Chondrocyte (in vitro differentiated cells): ENCODE measurements around the gene SAP25. TPM values are rescaled to one million over a fixed set of nuclear protein-coding genes. Genes with fewer than 3 reads are reported as not detected.

Source experiments
- DNase-seq: peaks from one replicate; pipeline ENCODE4 v3.0.0; 2021; ENCODE audit warnings: mixed read lengths, low spot score
- H3K27ac Mint-ChIP-seq: one replicate; pipeline ENCODE4 v1.8.0; 2021; ENCODE audit warnings: mild to moderate bottlenecking, moderate library complexity, mixed read lengths; ENCODE audit not compliant: unreplicated experiment
- H3K27me3 Mint-ChIP-seq: 2 replicates; pipeline ENCODE4 v1.8.0; 2021; ENCODE audit warnings: low read depth, mixed read lengths
- H3K36me3 Mint-ChIP-seq: 2 replicates; pipeline ENCODE4 v1.8.0; 2021; ENCODE audit warnings: low read depth, mixed read lengths
- H3K4me1 Mint-ChIP-seq: 2 replicates; pipeline ENCODE4 v1.8.0; 2021; ENCODE audit warnings: low read depth, mild to moderate bottlenecking, mixed read lengths
- H3K4me3 Mint-ChIP-seq: one replicate; pipeline ENCODE4 v1.8.0; 2021; ENCODE audit warnings: mild to moderate bottlenecking, moderate library complexity, mixed read lengths; ENCODE audit not compliant: unreplicated experiment
- H3K9me3 Mint-ChIP-seq: 2 replicates; pipeline ENCODE4 v1.8.0; 2021; ENCODE audit warnings: low read depth, mixed read lengths
- total RNA-seq: library from RNA; stranded (reverse); gene quantifications from 3 replicates; pipeline ENCODE4 v1.2.1, GENCODE V29; 2021
- TF ChIP-seq, protein P1 (sequence below): fragments of 200-600 bp; sonication (generic); IDR thresholded peaks from 2 replicates; pipeline ENCODE4 v1.5.0; 2021; ENCODE audit warnings: antibody characterized with exemption, mild to moderate bottlenecking, moderate library complexity

SAP25 gene
- total RNA-seq, 1 donor from 2014 or later = 0.70 TPM

DNA sequence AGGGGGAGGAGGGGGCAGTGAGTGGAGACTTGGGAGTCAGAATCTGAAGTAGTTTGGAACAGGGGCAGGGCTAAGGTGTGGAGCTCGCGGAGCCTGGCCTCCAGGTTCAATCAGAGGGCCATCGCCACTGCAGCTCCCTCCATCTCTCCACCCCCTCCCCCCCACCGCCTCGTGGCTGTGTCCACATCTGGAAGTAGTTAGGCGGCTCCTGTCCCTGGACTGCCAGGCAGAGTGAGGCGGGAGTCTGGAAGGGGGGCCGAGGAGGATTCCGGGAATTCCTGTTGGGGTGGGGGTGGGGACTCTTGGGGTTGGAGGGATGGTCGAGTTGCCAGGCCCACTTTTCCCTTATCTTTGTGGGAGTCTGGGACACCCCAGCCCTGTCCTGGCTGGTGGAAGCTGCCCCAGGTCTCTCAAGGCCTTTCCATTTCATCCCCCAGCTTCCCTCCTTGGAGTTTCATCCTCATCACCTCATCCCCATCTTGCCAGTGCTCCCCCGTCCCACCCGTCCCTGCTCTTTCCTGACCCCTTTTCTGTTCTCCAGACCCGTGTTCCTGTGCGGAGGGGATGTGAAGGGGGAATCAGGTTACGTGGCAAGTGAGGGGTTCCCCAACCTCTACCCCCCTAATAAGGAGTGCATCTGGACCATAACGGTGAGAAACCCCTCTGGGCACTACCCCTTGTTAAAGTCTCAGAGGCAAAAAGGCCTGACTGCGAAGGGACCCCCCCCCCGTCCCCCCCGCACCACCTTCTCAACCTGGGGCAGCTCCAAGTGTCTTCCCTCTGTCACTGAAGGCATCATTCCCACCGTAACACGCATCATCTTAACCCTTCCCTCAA lies 29.4 kb upstream of the SAP25 start:
- H3K36me3 Mint-ChIP-seq = peaks cover 3% of the 10 kb centered on the region
- no peaks in the 10 kb centered on the region for H3K9me3 Mint-ChIP-seq
- DNase-seq = no peak
- no peaks in the 10 kb centered on the region for H3K27me3 Mint-ChIP-seq
- H3K27ac Mint-ChIP-seq = peak overlapping the region; percentile 84
- TF ChIP-seq, protein P1, sequence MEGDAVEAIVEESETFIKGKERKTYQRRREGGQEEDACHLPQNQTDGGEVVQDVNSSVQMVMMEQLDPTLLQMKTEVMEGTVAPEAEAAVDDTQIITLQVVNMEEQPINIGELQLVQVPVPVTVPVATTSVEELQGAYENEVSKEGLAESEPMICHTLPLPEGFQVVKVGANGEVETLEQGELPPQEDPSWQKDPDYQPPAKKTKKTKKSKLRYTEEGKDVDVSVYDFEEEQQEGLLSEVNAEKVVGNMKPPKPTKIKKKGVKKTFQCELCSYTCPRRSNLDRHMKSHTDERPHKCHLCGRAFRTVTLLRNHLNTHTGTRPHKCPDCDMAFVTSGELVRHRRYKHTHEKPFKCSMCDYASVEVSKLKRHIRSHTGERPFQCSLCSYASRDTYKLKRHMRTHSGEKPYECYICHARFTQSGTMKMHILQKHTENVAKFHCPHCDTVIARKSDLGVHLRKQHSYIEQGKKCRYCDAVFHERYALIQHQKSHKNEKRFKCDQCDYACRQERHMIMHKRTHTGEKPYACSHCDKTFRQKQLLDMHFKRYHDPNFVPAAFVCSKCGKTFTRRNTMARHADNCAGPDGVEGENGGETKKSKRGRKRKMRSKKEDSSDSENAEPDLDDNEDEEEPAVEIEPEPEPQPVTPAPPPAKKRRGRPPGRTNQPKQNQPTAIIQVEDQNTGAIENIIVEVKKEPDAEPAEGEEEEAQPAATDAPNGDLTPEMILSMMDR = no peak
- peaks cover 31% of the 10 kb centered on the region for H3K4me1 Mint-ChIP-seq
- H3K4me3 Mint-ChIP-seq = peak overlapping the region; percentile 81

DNA sequence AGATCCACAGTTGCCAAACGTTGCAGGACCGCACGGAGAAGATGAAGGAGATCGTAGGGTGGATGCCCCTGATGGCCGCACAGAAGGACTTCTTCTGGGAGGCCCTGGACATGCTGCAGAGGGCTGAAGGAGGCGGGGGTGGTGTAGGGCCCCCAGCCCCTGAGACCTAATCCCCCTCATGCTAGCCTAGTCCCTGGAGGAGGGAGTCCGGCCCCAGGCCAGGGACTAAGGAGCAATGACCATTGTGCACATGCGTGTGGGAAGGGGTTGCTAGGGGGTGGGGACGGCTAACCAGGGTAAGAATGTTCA lies 27.0 kb upstream of the SAP25 start:
- no peaks in the 10 kb centered on the region for H3K27me3 Mint-ChIP-seq
- DNase-seq = no peak
- TF ChIP-seq, protein P1 = no peak
- peaks cover 31% of the 10 kb centered on the region for H3K4me1 Mint-ChIP-seq
- H3K36me3 Mint-ChIP-seq = no peaks in the 10 kb centered on the region
- no peak overlapping the region for H3K27ac Mint-ChIP-seq
- no peaks in the 10 kb centered on the region for H3K9me3 Mint-ChIP-seq
- H3K4me3 Mint-ChIP-seq = no peak overlapping the region

DNA sequence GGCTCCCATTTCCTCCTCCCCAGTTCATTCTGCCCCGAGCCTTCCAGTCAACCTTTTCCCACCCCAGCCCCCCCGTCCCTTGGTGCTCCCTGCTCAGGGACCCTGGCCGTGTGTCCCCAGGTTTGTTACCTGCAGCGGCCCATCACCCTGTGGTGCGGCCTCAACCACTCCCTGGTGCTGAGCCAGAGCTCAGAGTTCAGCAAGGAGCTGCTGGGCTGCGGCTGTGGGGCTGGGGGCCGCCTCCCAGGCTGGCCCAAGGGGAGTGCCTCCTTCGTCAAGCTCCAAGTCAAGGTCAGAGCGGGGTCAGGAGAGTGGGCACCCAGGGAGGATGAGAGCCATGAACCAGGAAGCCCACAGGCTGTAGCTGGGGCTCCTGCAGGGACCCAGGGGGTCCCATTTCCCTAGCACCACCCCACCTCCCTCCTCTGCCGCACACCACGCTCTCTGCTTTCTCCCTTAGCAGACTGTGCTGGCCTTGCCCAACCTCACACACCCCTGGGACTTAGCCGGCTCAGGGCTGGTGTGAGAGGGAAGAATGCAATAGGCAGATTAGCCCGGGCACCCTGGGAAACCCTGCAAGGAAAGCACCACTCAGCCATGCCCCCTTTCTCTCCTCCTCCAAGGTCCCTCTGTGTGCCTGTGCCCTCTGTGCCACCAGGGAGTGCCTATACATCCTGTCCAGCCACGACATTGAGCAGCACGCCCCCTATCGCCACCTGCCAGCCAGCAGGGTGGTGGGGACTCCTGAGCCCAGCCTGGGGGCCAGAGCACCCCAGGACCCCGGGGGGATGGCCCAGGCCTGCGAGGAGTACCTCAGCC lies 26.4 kb upstream of the SAP25 start:
- Mint-ChIP-seq H3K4me1 (peaks cover 28% of the 10 kb centered on the region), H3K27me3 (no peaks in the 10 kb centered on the region), H3K36me3 (no peaks in the 10 kb centered on the region), H3K9me3 (no peaks in the 10 kb centered on the region), H3K27ac (no peak overlapping the region), H3K4me3 (no peak overlapping the region)
- no peak for DNase-seq
- TF ChIP-seq, protein P1 = peak; percentile 24

DNA sequence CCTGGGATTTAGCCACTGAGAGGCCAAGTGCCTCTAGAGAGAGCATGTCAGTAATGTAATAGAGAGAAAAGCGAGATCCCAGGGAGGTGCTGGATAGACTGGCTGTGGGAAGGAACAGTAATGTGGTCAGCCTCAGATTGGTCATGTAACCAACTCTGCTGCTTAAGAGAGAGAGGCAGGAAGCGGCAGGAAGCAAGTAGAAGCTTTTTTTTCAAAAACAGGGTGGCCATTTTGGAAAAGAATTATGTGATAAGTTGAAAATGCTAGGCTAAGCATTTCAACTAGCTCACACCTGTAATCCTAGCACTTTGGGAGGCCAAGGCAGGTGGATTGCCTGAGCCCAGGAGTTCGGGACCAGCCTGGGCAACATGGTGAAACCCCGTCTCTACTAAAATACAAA lies 24.7 kb upstream of the SAP25 start:
- Mint-ChIP-seq H3K27ac (no peak overlapping the region), H3K27me3 (no peaks in the 10 kb centered on the region), H3K9me3 (no peaks in the 10 kb centered on the region), H3K4me3 (no peak overlapping the region), H3K4me1 (peaks cover 18% of the 10 kb centered on the region), H3K36me3 (no peaks in the 10 kb centered on the region)
- no peak for DNase-seq
- TF ChIP-seq, protein P1 = no peak

DNA sequence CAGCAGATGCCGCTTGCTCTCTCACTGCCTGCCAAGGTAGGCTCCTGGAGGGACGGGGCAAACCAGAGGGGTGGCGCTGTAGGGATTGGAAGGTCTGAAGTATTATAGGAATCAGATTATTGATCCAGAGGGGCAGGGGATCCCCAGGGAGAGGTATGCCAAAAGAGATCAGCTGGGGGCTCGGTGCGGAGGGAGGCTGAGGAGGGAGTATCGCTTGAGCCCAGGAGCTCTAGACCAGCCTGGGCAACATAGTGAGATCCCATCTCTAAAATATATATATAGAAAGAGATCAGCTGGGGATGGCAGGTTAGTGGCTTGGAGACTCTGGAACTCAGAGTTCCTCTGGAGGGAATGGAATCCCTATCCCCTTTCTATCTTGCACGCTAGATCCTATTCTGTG lies 21.5 kb upstream of the SAP25 start:
- Mint-ChIP-seq H3K9me3 (no peaks in the 10 kb centered on the region), H3K27me3 (no peaks in the 10 kb centered on the region)

More for the DNA sequence above, 21.5 kb upstream of the SAP25 start:
- TF ChIP-seq, protein P1 = no peak
- Mint-ChIP-seq H3K4me1 (peaks cover 4% of the 10 kb centered on the region), H3K27ac (no peak overlapping the region), H3K4me3 (no peak overlapping the region), H3K36me3 (no peaks in the 10 kb centered on the region)
- no peak for DNase-seq
